GM18517 (cell line): ENCODE data around the gene SSPN.
"Not testable (repeated sequence)": the region's sequence is repeated elsewhere in the genome, so short reads cannot be mapped to it uniquely, and the experiment has no call there.

Experiments
- ATAC-seq: cut with Tn5 transposase; IDR thresholded peaks from one replicate; pipeline ENCODE4 v1.9.1; 2021; ENCODE audit warnings: mild to moderate bottlenecking, moderate library complexity; ENCODE audit not compliant: unreplicated experiment

The SSPN gene

DNA sequence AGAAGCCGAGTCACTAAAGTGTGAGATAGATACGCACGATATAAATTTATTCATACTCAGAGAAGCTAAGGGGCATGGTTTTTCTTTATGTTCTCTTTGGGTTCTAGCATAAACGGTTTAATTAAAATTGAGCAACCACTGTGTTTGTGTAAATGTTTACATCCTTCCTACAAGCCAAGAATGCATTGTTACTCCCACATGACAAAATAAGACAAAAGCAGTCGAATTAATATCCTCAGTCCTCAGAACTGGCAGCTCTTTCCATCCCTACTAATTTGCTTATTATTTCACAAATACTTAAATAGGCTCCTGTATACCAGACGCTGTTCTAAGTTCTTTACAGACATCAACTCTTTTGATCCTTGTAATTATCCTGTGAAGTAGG lies 32.0 kb downstream of the SSPN start:
- ATAC-seq = no peak

- no peak for ATAC-seq
Measured at GRCh38 chr12:26229910-26230309, 34.5 kb downstream of the SSPN start.

- ATAC-seq = no peak
Measured at GRCh38 chr12:26231470-26231869, 36.1 kb downstream of the SSPN start.

DNA sequence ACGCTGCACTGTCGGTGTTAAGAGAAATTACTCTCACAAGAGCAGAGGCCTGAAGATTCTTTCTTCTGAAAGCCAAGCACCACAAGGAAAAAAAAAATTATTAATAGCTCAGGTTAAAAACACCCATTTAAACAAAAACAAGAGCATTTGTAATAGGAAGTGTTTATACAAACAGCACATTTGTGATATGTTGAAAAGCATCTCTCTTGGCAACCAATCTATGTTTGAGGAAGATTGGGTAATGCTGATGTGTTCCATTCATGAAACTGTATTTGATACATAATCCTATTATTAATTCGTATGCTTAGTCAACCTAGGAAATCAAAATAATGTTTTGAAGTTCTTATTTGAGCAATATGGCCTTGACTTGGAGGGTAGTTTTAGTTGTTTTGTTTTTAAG lies 36.5 kb downstream of the SSPN start:
- no peak for ATAC-seq

DNA sequence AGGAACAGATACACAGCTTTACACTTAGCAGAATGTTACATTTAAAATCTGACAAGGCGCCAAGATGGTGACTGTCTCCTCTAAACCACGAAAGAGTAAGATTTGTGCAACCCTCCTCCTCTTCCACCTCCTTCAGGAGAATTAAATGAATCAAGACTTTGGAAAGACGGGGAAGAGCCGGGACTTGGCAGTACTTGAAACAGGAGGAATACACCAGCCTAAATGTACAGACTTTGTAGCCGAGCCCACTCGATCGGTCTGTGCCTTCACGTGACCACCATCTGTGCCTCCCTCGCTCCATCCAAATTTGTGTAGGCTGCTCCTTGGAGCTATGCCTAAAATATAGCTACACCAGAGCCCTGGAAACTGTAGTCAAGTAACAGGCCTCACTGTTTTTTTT lies 38.3 kb downstream of the SSPN start:
- ATAC-seq = no peak

- not testable (repeated sequence) for ATAC-seq
Measured at GRCh38 chr12:26235465-26235864, 40.1 kb downstream of the SSPN start.

GRCh38 chr12:26238341-26239121 lies 43.2 kb downstream of the SSPN start:
- ATAC-seq = no peak

GRCh38 chr12:26239122-26239851 lies 43.9 kb downstream of the SSPN start:
- no peak for ATAC-seq

- no peak for ATAC-seq
Measured at GRCh38 chr12:26239852-26240815, 44.8 kb downstream of the SSPN start.

- no peak for ATAC-seq
Measured at GRCh38 chr12:26241080-26241479, 45.7 kb downstream of the SSPN start.

DNA sequence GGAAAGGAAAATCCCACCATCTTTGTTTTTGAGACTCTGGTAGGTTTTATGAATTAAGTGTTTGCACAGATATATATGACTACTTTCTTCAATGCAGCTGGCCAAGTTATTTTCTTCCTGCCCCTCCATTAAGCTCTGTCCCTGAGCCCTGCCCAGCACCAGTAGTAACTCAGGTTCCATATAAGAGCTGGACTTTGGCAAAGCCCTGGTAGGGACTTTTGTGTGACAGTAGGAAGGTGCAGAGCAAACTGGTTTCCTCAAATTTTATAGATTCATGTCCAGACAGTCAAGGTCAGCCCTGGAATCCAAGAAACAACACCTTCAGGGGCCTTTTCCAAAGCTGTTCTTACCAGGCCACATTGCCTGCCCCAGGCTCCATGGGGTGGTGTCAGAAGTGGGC lies 47.3 kb downstream of the SSPN start:
- no peak for ATAC-seq

DNA sequence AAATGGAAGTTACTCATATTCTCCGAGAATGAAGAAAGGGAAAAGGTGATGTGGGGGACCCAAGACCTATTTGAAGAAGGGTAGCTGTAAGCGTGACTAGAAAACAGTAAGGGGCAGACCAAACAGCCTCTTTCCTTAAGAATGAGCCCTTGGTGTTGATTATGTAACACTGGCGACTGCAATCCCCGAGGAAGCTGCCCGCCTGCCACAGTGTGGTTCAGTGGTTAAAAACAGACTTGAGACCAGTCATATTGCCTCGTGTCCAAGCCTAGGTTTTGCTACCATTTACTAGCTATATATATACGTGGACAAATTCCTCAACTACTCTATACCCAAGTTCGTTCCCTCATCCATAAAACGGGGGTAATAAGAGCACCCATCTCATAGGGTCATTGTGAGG lies 49.1 kb downstream of the SSPN start:
- ATAC-seq = no peak

GRCh38 chr12:26245175-26245942 lies 50.0 kb downstream of the SSPN start:
- no peak for ATAC-seq

GRCh38 chr12:26246483-26247164 lies 51.3 kb downstream of the SSPN start:
- no peak for ATAC-seq

- no peak for ATAC-seq
Measured at GRCh38 chr12:26247873-26248272, 52.5 kb downstream of the SSPN start.

DNA sequence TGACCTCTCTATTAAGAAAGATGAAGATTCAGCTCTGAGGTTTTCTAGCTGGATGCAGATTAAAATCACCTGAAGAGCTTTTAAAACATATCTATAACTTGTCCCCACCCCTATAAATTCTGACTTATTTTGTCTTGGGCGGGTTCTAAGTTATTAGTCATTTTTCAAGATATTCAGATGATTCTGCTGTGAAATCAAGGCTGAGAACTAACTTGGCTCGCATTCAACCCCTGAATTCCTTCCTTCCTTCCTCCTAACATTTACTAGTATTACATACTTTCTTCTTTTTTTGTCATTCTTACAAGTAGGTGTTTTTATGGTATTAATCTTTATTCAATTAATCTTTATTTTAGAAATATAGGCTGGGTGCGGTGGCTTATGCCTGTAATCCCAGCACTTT lies 55.4 kb downstream of the SSPN start:
- ATAC-seq = no peak

DNA sequence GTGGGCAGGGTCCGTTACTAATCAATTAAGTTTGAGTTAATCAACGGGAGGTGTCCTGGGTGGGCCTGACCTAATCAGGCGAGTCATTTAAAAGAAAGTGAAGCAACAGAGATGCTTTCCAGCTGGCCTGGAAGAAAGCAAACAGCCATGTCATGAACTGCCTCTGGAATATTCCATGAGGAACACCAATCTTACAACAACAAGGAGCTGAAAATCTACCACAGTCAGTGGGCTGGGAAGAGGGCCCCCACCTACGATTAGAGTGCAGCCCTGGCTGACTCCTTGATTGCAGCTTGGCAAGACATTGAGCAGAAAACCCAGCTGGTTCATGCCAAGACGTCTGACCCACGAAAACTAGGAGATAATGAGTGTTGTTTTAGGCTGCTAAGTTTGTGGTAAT lies 56.2 kb downstream of the SSPN start:
- no peak for ATAC-seq

DNA sequence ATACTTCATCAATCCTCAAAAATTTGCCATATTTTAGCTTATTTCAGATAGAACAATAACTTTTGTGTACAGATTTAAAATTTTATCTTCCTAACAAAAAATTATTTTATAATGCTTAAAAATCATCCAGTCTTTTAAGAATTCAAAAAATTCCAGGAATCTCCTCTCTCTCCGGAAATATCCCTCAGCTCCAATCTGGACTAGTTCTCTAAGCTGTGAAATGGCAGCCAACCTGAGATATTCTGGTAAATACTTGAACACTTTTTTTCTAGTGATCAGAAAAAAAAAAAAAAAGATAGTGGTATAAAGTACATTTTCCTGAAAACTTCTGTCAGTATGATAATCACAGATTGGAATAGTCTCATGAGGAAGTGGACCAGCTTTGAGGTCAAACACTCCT lies 57.6 kb downstream of the SSPN start:
- no peak for ATAC-seq

- ATAC-seq = no peak
Measured at GRCh38 chr12:26255893-26256645, 60.7 kb downstream of the SSPN start.
